Smooth muscle cell (in vitro differentiated cells): ENCODE results near the gene DENND4A. TPM values are rescaled to one million over a fixed set of nuclear protein-coding genes. Genes with fewer than 3 reads are reported as not detected.

Source experiments
- DNase-seq: peaks from one replicate; lab custom pipeline; 2025; ENCODE audit not compliant: unreplicated experiment; lab: John Stamatoyannopoulos, UW
- H2AFZ ChIP-seq: fragments of 200-600 bp; sonication (generic); 2 replicates; pipeline ENCODE4 v1.6.0; 2016; ENCODE audit warnings: antibody characterized with exemption, low read depth, mild to moderate bottlenecking
- H3F3A ChIP-seq: fragments of 200-600 bp; sonication (generic); 2 replicates; pipeline ENCODE4 v1.6.0; 2017; ENCODE audit warnings: antibody characterized with exemption, low read depth
- H3K27ac ChIP-seq: fragments of 200-600 bp; sonication (generic); 2 replicates; pipeline ENCODE4 v1.5.1; 2016; ENCODE audit warnings: low read depth, mild to moderate bottlenecking
- H3K27me3 ChIP-seq: fragments of 200-600 bp; sonication (generic); 2 replicates; pipeline ENCODE4 v1.6.1; 2016; ENCODE audit warnings: low read depth, mild to moderate bottlenecking
- H3K36me3 ChIP-seq: fragments of 200-600 bp; sonication (generic); 2 replicates; pipeline ENCODE4 v1.5.1; 2016; ENCODE audit warnings: low read depth
- H3K4me1 ChIP-seq: fragments of 200-600 bp; sonication (generic); 2 replicates; pipeline ENCODE4 v1.5.1; 2016; ENCODE audit warnings: low read depth
- H3K4me2 ChIP-seq: fragments of 200-600 bp; sonication (generic); 2 replicates; pipeline ENCODE4 v1.6.0; 2016; ENCODE audit warnings: mild to moderate bottlenecking
- H3K4me3 ChIP-seq: fragments of 200-600 bp; sonication (generic); 2 replicates; pipeline ENCODE4 v1.5.1; 2016; ENCODE audit warnings: mild to moderate bottlenecking
- H3K79me2 ChIP-seq: fragments of 200-600 bp; sonication (generic); 2 replicates; pipeline ENCODE4 v1.6.0; 2016; ENCODE audit warnings: low read depth, mild to moderate bottlenecking
- H3K9ac ChIP-seq: fragments of 200-600 bp; sonication (generic); 2 replicates; pipeline ENCODE4 v1.6.0; 2016; ENCODE audit warnings: low read depth
- H3K9me3 ChIP-seq: fragments of 200-600 bp; sonication (generic); replicated peaks from 2 replicates; pipeline ENCODE4 v1.5.1; 2016; ENCODE audit warnings: low read depth
- H4K20me1 ChIP-seq: fragments of 200-600 bp; sonication (generic); 2 replicates; pipeline ENCODE4 v1.6.0; 2016; ENCODE audit warnings: low read depth
- CTCF ChIP-seq: fragments of 200-600 bp; sonication (generic); IDR thresholded peaks from 2 replicates; pipeline ENCODE4 v1.5.1; 2017; ENCODE audit warnings: borderline replicate concordance, mild to moderate bottlenecking, antibody characterized with exemption; ENCODE audit not compliant: insufficient read depth, poor library complexity, severe bottlenecking
- WGBS: methylation state at CpG from one replicate; pipeline ENCODE4 v1.1.7; 2016; ENCODE audit warnings: low lambda C conversion rate; 5-methylcytosine and 5-hydroxymethylcytosine counted together
- polyA plus RNA-seq: library from polyadenylated mRNA; unstranded; fragments of >200 nt; fragmentation: Nextera tagmentation; extraction: Ambion mirVana; gene quantifications from 2 replicates; pipeline ENCODE4 v1.2.1, GENCODE V29; 2016
- total RNA-seq: library from RNA; depleted of rRNA; stranded (reverse); fragments of >200 nt; gene quantifications from 2 replicates; pipeline ENCODE4 v1.2.3, GENCODE V29; 2014

The DENND4A gene
- total and polyA plus RNA-seq, 2 experiments from 2014 or later, result 3.4 to 16.5 TPM

- Histone ChIP-seq H3K4me1 (peaks cover 8% of the 10 kb centered on the region), H3K9ac (no peak overlapping the region), H4K20me1 (peaks cover 5% of the 10 kb centered on the region), H3K79me2 (peaks cover 38% of the 10 kb centered on the region), H3K4me2 (no peak overlapping the region), H3K36me3 (no peaks in the 10 kb centered on the region), H3K4me3 (no peak overlapping the region), H3F3A (no peaks in the 10 kb centered on the region), H3K9me3 (no peaks in the 10 kb centered on the region), H3K27ac (no peak overlapping the region), H3K27me3 (no peaks in the 10 kb centered on the region), H2AFZ (no peak overlapping the region)
- DNase-seq, result no peak
- WGBS, result 92% methylated on average over 3 of the region's 3 CpGs
- no peak for TF ChIP-seq CTCF
These were observed 3.0 kb downstream of the DENND4A start for GRCh38 chr15:65789105-65789504.

- Histone ChIP-seq H3K9me3 (no peaks in the 10 kb centered on the region), H2AFZ (no peak overlapping the region), H3K27ac (peak overlapping the region; percentile 63), H3K79me2 (peaks cover 38% of the 10 kb centered on the region), H3K4me1 (peaks cover 8% of the 10 kb centered on the region), H3K9ac (peak overlapping the region; percentile 32), H4K20me1 (peaks cover 5% of the 10 kb centered on the region), H3K36me3 (no peaks in the 10 kb centered on the region), H3K4me3 (no peak overlapping the region), H3K4me2 (peak overlapping the region; percentile 59), H3F3A (no peaks in the 10 kb centered on the region), H3K27me3 (no peaks in the 10 kb centered on the region)
- no peak for TF ChIP-seq CTCF
- no peak for DNase-seq
- 91% methylated on average over 2 of the region's 2 CpGs for whole genome bisulfite sequencing
These were observed 4.8 kb downstream of the DENND4A start for GRCh38 chr15:65787260-65787659.

DNA sequence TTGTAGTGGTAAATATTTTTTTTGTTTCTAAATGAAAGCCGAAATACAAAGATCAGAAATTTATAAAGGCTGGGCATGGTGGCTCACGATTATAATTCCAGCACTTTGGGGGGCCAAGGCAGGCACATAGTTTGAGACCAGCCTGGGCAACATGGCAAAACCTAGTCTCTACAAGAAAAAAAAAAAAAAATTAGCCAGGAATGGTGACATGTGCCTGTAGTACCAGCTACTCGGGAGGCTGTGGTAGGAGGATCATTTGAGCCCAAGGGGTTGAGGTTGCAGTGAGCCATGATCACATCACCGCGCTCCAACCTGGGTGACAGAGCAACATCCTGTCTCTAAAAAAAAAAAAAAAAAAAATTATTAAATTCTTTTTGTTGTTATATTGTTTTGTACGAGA, 6.9 kb downstream of the DENND4A start:
- Histone ChIP-seq H3K4me3 (no peak overlapping the region), H3K36me3 (no peaks in the 10 kb centered on the region), H2AFZ (no peak overlapping the region), H3K9ac (no peak overlapping the region), H3K9me3 (no peaks in the 10 kb centered on the region), H3K79me2 (peaks cover 27% of the 10 kb centered on the region), H3K4me2 (no peak overlapping the region), H3K27me3 (no peaks in the 10 kb centered on the region), H3F3A (no peaks in the 10 kb centered on the region), H4K20me1 (peaks cover 10% of the 10 kb centered on the region), H3K27ac (no peak overlapping the region), H3K4me1 (no peaks in the 10 kb centered on the region)
- TF ChIP-seq CTCF, result no peak
- DNase-seq, result no peak
- over 99% methylated on average over 6 of the region's 6 CpGs for WGBS

DNA sequence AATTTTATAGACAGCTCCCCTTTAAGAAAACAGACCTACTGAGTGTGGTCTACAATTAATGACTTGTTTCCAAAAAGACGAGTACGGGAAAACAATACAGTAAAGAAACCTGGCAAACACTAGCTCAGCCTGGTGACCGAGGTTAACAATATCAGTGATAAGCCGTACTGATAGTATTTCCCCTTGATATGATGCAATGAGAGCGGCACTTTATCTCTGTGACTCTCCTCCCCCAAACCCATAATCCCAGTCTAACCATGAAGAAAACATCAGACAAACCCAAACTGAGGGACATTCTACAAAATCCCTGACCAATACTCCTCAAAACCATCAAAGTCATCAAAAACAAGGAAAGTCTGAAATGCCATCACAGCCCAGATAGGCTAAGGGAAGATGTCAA, 8.2 kb downstream of the DENND4A start:
- H2AFZ ChIP-seq, result no peak overlapping the region
- H4K20me1 ChIP-seq, result peaks cover 10% of the 10 kb centered on the region
- no peaks in the 10 kb centered on the region for H3K27me3 ChIP-seq
- no peak overlapping the region for H3K27ac ChIP-seq
- no peak overlapping the region for H3K9ac ChIP-seq
- no peaks in the 10 kb centered on the region for H3K4me1 ChIP-seq
- H3K4me2 ChIP-seq, result no peak overlapping the region
- H3K79me2 ChIP-seq, result peaks cover 15% of the 10 kb centered on the region
- no peak for TF ChIP-seq CTCF
- no peaks in the 10 kb centered on the region for H3K9me3 ChIP-seq
- no peaks in the 10 kb centered on the region for H3F3A ChIP-seq
- H3K4me3 ChIP-seq, result no peak overlapping the region
- H3K36me3 ChIP-seq, result no peaks in the 10 kb centered on the region
- WGBS, result 72% methylated on average over 5 of the region's 5 CpGs
- no peak for DNase-seq
